Naive thymus-derived CD4-positive, alpha-beta T cell (primary cell): ENCODE measurements around the gene SATB2. TPM values are rescaled to one million over a fixed set of nuclear protein-coding genes. Genes with fewer than 3 reads are reported as not detected.

Experiments used
- ATAC-seq: fragments of 150-1000 bp; cut with Tn5 transposase; 2 replicates; pipeline ENCODE4 v1.10.0; 2021; ENCODE audit warnings: mild to moderate bottlenecking, moderate library complexity
- CTCF ChIA-PET: fragments of 350-600 bp; sonication (Branson Sonifier 250); formaldehyde crosslinking; loops from one replicate; lab custom pipeline; 2021; ENCODE audit warnings: antibody characterized with exemption; lab: Charles Lee
- POLR2A ChIA-PET: fragments of 350-600 bp; sonication (Branson Sonifier 250); formaldehyde crosslinking; loops from one replicate; lab custom pipeline; 2021; ENCODE audit warnings: antibody characterized with exemption, inconsistent platforms; lab: Charles Lee
- DNase-seq, 9 donors: peaks; one replicate each; pipeline versions ENCODE4 v3.0.0 to v3.0.0-alpha.2; 2020 to 2022; ENCODE audit warnings: mixed read lengths in 1 of 9
- H3K27ac ChIP-seq: one replicate; pipeline ENCODE4 v1.7.0; 2013; ENCODE audit warnings: mild to moderate bottlenecking, low read depth, low read length, moderate library complexity
- H3K27me3 ChIP-seq, 2 donors: one replicate each; pipeline ENCODE4 v1.7.0; 2013; ENCODE audit warnings: low read length in 2 of 2, mild to moderate bottlenecking in 2 of 2, moderate library complexity in 2 of 2; ENCODE audit not compliant: control insufficient read depth in 2 of 2, insufficient read depth in 2 of 2
- H3K36me3 ChIP-seq, 3 experiments: 1 replicate in 2 of 3; 2 replicates in 1 of 3; pipeline ENCODE4 v1.7.0; 2013; ENCODE audit warnings: low read length in 3 of 3, mild to moderate bottlenecking in 3 of 3, moderate library complexity in 1 of 3; ENCODE audit not compliant: insufficient read depth in 3 of 3, control insufficient read depth in 2 of 3
- H3K4me1 ChIP-seq, 2 donors: one replicate each; pipeline ENCODE4 v1.7.0; 2013; ENCODE audit warnings: low read length in 2 of 2, mild to moderate bottlenecking in 2 of 2, moderate library complexity in 1 of 2; ENCODE audit not compliant: control insufficient read depth in 2 of 2, insufficient read depth in 2 of 2
- H3K4me3 ChIP-seq: 2 replicates; pipeline ENCODE4 v1.7.0; 2013; ENCODE audit warnings: mild to moderate bottlenecking, low read length
- H3K9me3 ChIP-seq, 3 experiments: 1 replicate in 2 of 3; 2 replicates in 1 of 3; pipeline ENCODE4 v1.7.0; 2013; ENCODE audit warnings: low read length in 3 of 3; ENCODE audit not compliant: control insufficient read depth in 2 of 3
- H3K27ac Mint-ChIP-seq, 9 donors: one replicate each; pipeline ENCODE4 v1.8.0; 2020 to 2022; ENCODE audit warnings: mixed read lengths in 9 of 9, mild to moderate bottlenecking in 8 of 9, moderate library complexity in 5 of 9, inconsistent platforms in 2 of 9
- H3K27me3 Mint-ChIP-seq, 5 donors: one replicate each; pipeline ENCODE4 v1.8.0; 2021 to 2022; ENCODE audit warnings: mixed read lengths in 5 of 5, mild to moderate bottlenecking in 1 of 5
- H3K36me3 Mint-ChIP-seq, 5 donors: one replicate each; pipeline ENCODE4 v1.8.0; 2020 to 2022; ENCODE audit warnings: mixed read lengths in 5 of 5, mild to moderate bottlenecking in 3 of 5, inconsistent platforms in 1 of 5
- H3K4me1 Mint-ChIP-seq, 7 donors: one replicate each; pipeline ENCODE4 v1.8.0; 2020 to 2022; ENCODE audit warnings: mixed read lengths in 7 of 7, mild to moderate bottlenecking in 3 of 7, inconsistent platforms in 1 of 7
- H3K4me3 Mint-ChIP-seq, 10 donors: one replicate each; pipeline ENCODE4 v1.8.0; 2020 to 2022; ENCODE audit warnings: mild to moderate bottlenecking in 10 of 10, mixed read lengths in 10 of 10, moderate library complexity in 6 of 10, inconsistent platforms in 2 of 10
- H3K9me3 Mint-ChIP-seq, 11 donors: one replicate each; pipeline ENCODE4 v1.8.0; 2020 to 2022; ENCODE audit warnings: mixed read lengths in 11 of 11, mild to moderate bottlenecking in 4 of 11, inconsistent platforms in 1 of 11, moderate library complexity in 1 of 11
- intact Hi-C, 2 donors: fragments of 100-400 bp; cut with micrococcal nuclease; formaldehyde crosslinking; loops; one replicate each; pipeline ENCODE4 v1.15.1; 2023
- polyA plus RNA-seq, 2 donors: library from polyadenylated mRNA; unstranded; fragments of 300-500 nt; fragmentation: Illumina TruSeq; gene quantifications; one replicate each; pipeline ENCODE4 v1.2.3, GENCODE V29; 2021
- total RNA-seq, 6 experiments: library from RNA in 5 of 6; stranded (reverse) in 5 of 6; gene quantifications; 1 replicate in 5 of 6; 2 replicates in 1 of 6; pipeline ENCODE4 v1.2.3 and lab custom pipeline; 2021 to 2026

The SATB2 gene
- total and polyA plus RNA-seq, 7 experiments from 2014 or later: 0.05 to 0.96 (median 0.32) TPM; not detected in 4

GRCh38 chr2:199309973-199310372 lies 147.8 kb downstream of the SATB2 start:
- H3K4me1 ChIP-seq: no peaks in the 10 kb centered on the region
- intact Hi-C loops: no loop called here
- no peak overlapping the region for H3K27ac ChIP-seq
- H3K4me3 Mint-ChIP-seq: no peak overlapping the region
- H3K4me3 ChIP-seq: no peak overlapping the region
- H3K9me3 ChIP-seq: no peaks in the 10 kb centered on the region
- H3K27ac Mint-ChIP-seq: no peak overlapping the region
- peaks cover 0 to 8% (median 0%) of the 10 kb centered on the region in 11 donors for H3K9me3 Mint-ChIP-seq
- H3K27me3 ChIP-seq: no peaks in the 10 kb centered on the region
- ATAC-seq (no peak), DNase-seq (no peak)
- H3K36me3 ChIP-seq: no peaks in the 10 kb centered on the region
- no peaks in the 10 kb centered on the region for H3K36me3 Mint-ChIP-seq
- ChIA-PET CTCF (no interaction called here), POLR2A (no interaction called here)
- no peaks in the 10 kb centered on the region for H3K4me1 Mint-ChIP-seq
- H3K27me3 Mint-ChIP-seq: no peaks in the 10 kb centered on the region

GRCh38 chr2:199309411-199309810 lies 148.3 kb downstream of the SATB2 start:
- H3K27ac ChIP-seq: no peak overlapping the region
- no peak overlapping the region for H3K4me3 ChIP-seq
- ChIA-PET CTCF (no interaction called here), POLR2A (no interaction called here)
- H3K9me3 ChIP-seq: no peaks in the 10 kb centered on the region
- DNase-seq (no peak), ATAC-seq (no peak)
- Mint-ChIP-seq H3K36me3 (no peaks in the 10 kb centered on the region), H3K9me3 (peaks cover 0 to 8% (median 0%) of the 10 kb centered on the region in 11 donors), H3K27ac (no peak overlapping the region), H3K27me3 (no peaks in the 10 kb centered on the region), H3K4me3 (no peak overlapping the region), H3K4me1 (no peaks in the 10 kb centered on the region)
- H3K4me1 ChIP-seq: no peaks in the 10 kb centered on the region
- H3K36me3 ChIP-seq: no peaks in the 10 kb centered on the region
- intact Hi-C loops: no loop called here
- no peaks in the 10 kb centered on the region for H3K27me3 ChIP-seq

- Histone ChIP-seq H3K4me1 (no peaks in the 10 kb centered on the region), H3K27me3 (no peaks in the 10 kb centered on the region), H3K4me3 (no peak overlapping the region), H3K36me3 (no peaks in the 10 kb centered on the region), H3K9me3 (no peaks in the 10 kb centered on the region), H3K27ac (no peak overlapping the region)
- POLR2A ChIA-PET: no interaction called here
- peaks cover 0 to 3% (median 0%) of the 10 kb centered on the region in 11 donors for H3K9me3 Mint-ChIP-seq
- DNase-seq (no peak), ATAC-seq (no peak)
- intact Hi-C loops: no loop called here
- H3K27me3 Mint-ChIP-seq: no peaks in the 10 kb centered on the region
- no peak overlapping the region for H3K4me3 Mint-ChIP-seq
- H3K4me1 Mint-ChIP-seq: no peaks in the 10 kb centered on the region
- H3K36me3 Mint-ChIP-seq: no peaks in the 10 kb centered on the region
- CTCF ChIA-PET: no interaction called here
- H3K27ac Mint-ChIP-seq: no peak overlapping the region
These were observed 149.2 kb downstream of the SATB2 start for GRCh38 chr2:199308567-199308966.

- H3K27ac ChIP-seq: no peak overlapping the region
- no peaks in the 10 kb centered on the region for H3K9me3 ChIP-seq
- H3K4me1 ChIP-seq: no peaks in the 10 kb centered on the region
- Mint-ChIP-seq H3K27ac (no peak overlapping the region), H3K9me3 (peaks cover 0 to 2% (median 0%) of the 10 kb centered on the region in 11 donors), H3K4me1 (no peaks in the 10 kb centered on the region), H3K4me3 (no peak overlapping the region), H3K27me3 (peaks cover 0 to 6% (median 0%) of the 10 kb centered on the region in 5 donors), H3K36me3 (no peaks in the 10 kb centered on the region)
- no peaks in the 10 kb centered on the region for H3K36me3 ChIP-seq
- no peaks in the 10 kb centered on the region for H3K27me3 ChIP-seq
- DNase-seq (no peak), ATAC-seq (no peak)
- H3K4me3 ChIP-seq: no peak overlapping the region
- intact Hi-C loops: no loop called here
- ChIA-PET CTCF (no interaction called here), POLR2A (no interaction called here)
These were observed 150.3 kb downstream of the SATB2 start for GRCh38 chr2:199307461-199307860.

- Mint-ChIP-seq H3K9me3 (peaks cover 0 to 2% (median 0%) of the 10 kb centered on the region in 11 donors), H3K27me3 (peaks cover 0 to 6% (median 0%) of the 10 kb centered on the region in 5 donors), H3K27ac (no peak overlapping the region), H3K36me3 (no peaks in the 10 kb centered on the region), H3K4me3 (no peak overlapping the region), H3K4me1 (no peaks in the 10 kb centered on the region)
- Histone ChIP-seq H3K9me3 (no peaks in the 10 kb centered on the region), H3K4me1 (no peaks in the 10 kb centered on the region), H3K4me3 (no peak overlapping the region), H3K36me3 (no peaks in the 10 kb centered on the region), H3K27me3 (no peaks in the 10 kb centered on the region), H3K27ac (no peak overlapping the region)
- DNase-seq: no peak
- ChIA-PET CTCF (no interaction called here), POLR2A (no interaction called here)
- intact Hi-C loops: no loop called here
- ATAC-seq: no peak
These were observed 151.6 kb downstream of the SATB2 start for GRCh38 chr2:199306116-199306515.

- no peaks in the 10 kb centered on the region for H3K27me3 ChIP-seq
- ChIA-PET POLR2A (no interaction called here), CTCF (no interaction called here)
- intact Hi-C loops: no loop called here
- H3K27ac ChIP-seq: no peak overlapping the region
- no peak for DNase-seq
- Mint-ChIP-seq H3K36me3 (no peaks in the 10 kb centered on the region), H3K4me3 (no peak overlapping the region), H3K27ac (no peak overlapping the region), H3K9me3 (peaks cover 0 to 3% (median 0%) of the 10 kb centered on the region in 11 donors), H3K4me1 (no peaks in the 10 kb centered on the region), H3K27me3 (peaks cover 0 to 7% (median 0%) of the 10 kb centered on the region in 5 donors)
- no peaks in the 10 kb centered on the region for H3K36me3 ChIP-seq
- no peak overlapping the region for H3K4me3 ChIP-seq
- no peaks in the 10 kb centered on the region for H3K4me1 ChIP-seq
- H3K9me3 ChIP-seq: no peaks in the 10 kb centered on the region
- ATAC-seq: no peak
These were observed 154.0 kb downstream of the SATB2 start for GRCh38 chr2:199303728-199304177.

GRCh38 chr2:199302851-199303250 lies 154.9 kb downstream of the SATB2 start:
- no peaks in the 10 kb centered on the region for H3K9me3 ChIP-seq
- H3K36me3 ChIP-seq: no peaks in the 10 kb centered on the region
- Mint-ChIP-seq H3K27me3 (peaks cover 0 to 8% (median 0%) of the 10 kb centered on the region in 5 donors), H3K36me3 (no peaks in the 10 kb centered on the region), H3K4me1 (no peaks in the 10 kb centered on the region), H3K27ac (no peak overlapping the region), H3K9me3 (peaks cover 0 to 3% (median 0%) of the 10 kb centered on the region in 11 donors), H3K4me3 (no peak overlapping the region)
- ATAC-seq (no peak), DNase-seq (no peak)
- intact Hi-C loops: no loop called here
- ChIA-PET POLR2A (no interaction called here), CTCF (no interaction called here)
- H3K27ac ChIP-seq: no peak overlapping the region
- H3K4me1 ChIP-seq: no peaks in the 10 kb centered on the region
- H3K27me3 ChIP-seq: no peaks in the 10 kb centered on the region
- H3K4me3 ChIP-seq: no peak overlapping the region
